SK-N-SH (cell line): ENCODE measurements around the gene DMRT2. TPM values are rescaled to one million over a fixed set of nuclear protein-coding genes. Genes with fewer than 3 reads are reported as not detected.

Experiments
- CTCF ChIA-PET: fragments of 300-600, 350-600 bp; formaldehyde crosslinking; extraction: SDS; loops from one replicate; lab custom pipeline; 2021; lab: Yijun Ruan, JAX
- POLR2A ChIA-PET: fragments of 350-600 bp; sonication (Branson Sonifier 250); formaldehyde crosslinking; extraction: SDS; loops from one replicate; lab custom pipeline; 2020; ENCODE audit warnings: antibody characterized with exemption, inconsistent platforms; lab: Yijun Ruan, JAX
- DNase-seq: peaks from one replicate; pipeline ENCODE4 v3.0.0; 2012
- H2AFZ ChIP-seq: fragments of 200-600 bp; sonication (generic); 2 replicates; pipeline ENCODE4 v1.8.1; 2016; ENCODE audit warnings: antibody characterized with exemption, mild to moderate bottlenecking, low read depth
- H3F3A ChIP-seq: fragments of 200-600 bp; sonication (generic); replicated peaks from 2 replicates; pipeline ENCODE3; 2016; ENCODE audit warnings: antibody characterized with exemption, mild to moderate bottlenecking; ENCODE audit not compliant: insufficient read depth
- H3K27ac ChIP-seq, 2 experiments: fragments of 200-500 bp in 1 of 2; fragments of 200-600 bp in 1 of 2; sonication (Bioruptor generic) in 1 of 2; sonication (generic), shearing (Covaris generic) in 1 of 2; 2 replicates each; pipeline versions ENCODE4 v1.5.1 to v1.6.1; 2014 to 2016; ENCODE audit warnings: low read depth in 2 of 2, inconsistent platforms in 1 of 2, low read length in 1 of 2, mild to moderate bottlenecking in 1 of 2, mixed read lengths in 1 of 2
- H3K27me3 ChIP-seq: fragments of 200-600 bp; sonication (generic), shearing (Covaris generic); 2 replicates; pipeline ENCODE4 v1.6.1; 2016; ENCODE audit warnings: mixed run types; ENCODE audit not compliant: insufficient read depth
- H3K36me3 ChIP-seq, 2 experiments: fragments of 200-500 bp in 1 of 2; fragments of 200-600 bp in 1 of 2; sonication (Bioruptor generic) in 1 of 2; sonication (generic) in 1 of 2; replicated peaks in 1 of 2; 2 replicates each; pipeline versions ENCODE3 to v1.5.1; 2014 to 2016; ENCODE audit warnings: low read length in 1 of 2, mild to moderate bottlenecking in 1 of 2; ENCODE audit not compliant: insufficient read depth in 2 of 2, control insufficient read depth in 1 of 2
- H3K4me1 ChIP-seq, 2 experiments: fragments of 200-500 bp in 1 of 2; fragments of 200-600 bp in 1 of 2; sonication (Bioruptor generic) in 1 of 2; sonication (generic), shearing (Covaris generic) in 1 of 2; 2 replicates each; pipeline versions ENCODE4 v1.5.1 to v1.6.1; 2014 to 2016; ENCODE audit warnings: low read depth in 1 of 2, low read length in 1 of 2, mixed run types in 1 of 2; ENCODE audit not compliant: insufficient read depth in 2 of 2, control insufficient read depth in 1 of 2
- H3K4me2 ChIP-seq: fragments of 200-600 bp; sonication (generic), shearing (Covaris generic); 2 replicates; pipeline ENCODE4 v1.6.1; 2017; ENCODE audit warnings: mixed run types
- H3K4me3 ChIP-seq, 2 experiments: fragments of 200-500 bp in 1 of 2; fragments of 200-600 bp in 1 of 2; sonication (Bioruptor generic) in 1 of 2; sonication (generic), shearing (Covaris generic) in 1 of 2; 2 replicates each; pipeline versions ENCODE4 v1.5.1 to v1.8.1; 2014 to 2016; ENCODE audit warnings: low read depth in 2 of 2, inconsistent platforms in 1 of 2, low read length in 1 of 2, mild to moderate bottlenecking in 1 of 2, mixed read lengths in 1 of 2, moderate library complexity in 1 of 2
- H3K79me2 ChIP-seq: fragments of 200-600 bp; sonication (generic); 2 replicates; pipeline ENCODE4 v1.8.1; 2017; ENCODE audit warnings: mild to moderate bottlenecking; ENCODE audit not compliant: insufficient read depth
- H3K9ac ChIP-seq: fragments of 200-600 bp; sonication (generic); 2 replicates; pipeline ENCODE4 v1.6.1; 2017; ENCODE audit warnings: mixed run types
- H3K9me2 ChIP-seq: fragments of 200-600 bp; sonication (generic); 2 replicates; pipeline ENCODE4 v1.6.1; 2017; ENCODE audit warnings: mixed run types
- H3K9me3 ChIP-seq: fragments of 200-600 bp; sonication (generic); 2 replicates; pipeline ENCODE4 v1.6.1; 2017; ENCODE audit warnings: mixed run types, mild to moderate bottlenecking, moderate library complexity
- H4K20me1 ChIP-seq: fragments of 200-600 bp; sonication (generic); 2 replicates; pipeline ENCODE4 v1.6.1; 2017; ENCODE audit warnings: mild to moderate bottlenecking, mixed run types; ENCODE audit not compliant: insufficient read depth
- FOXJ3 ChIP-seq: sonication (generic); formaldehyde crosslinking; IDR thresholded peaks from 2 replicates; pipeline ENCODE4 v1.5.1; 2020; ENCODE audit warnings: mild to moderate bottlenecking, missing genetic modification reagents
- GATA2 ChIP-seq: sonication (generic); formaldehyde crosslinking; IDR thresholded peaks from 2 replicates; pipeline ENCODE4 v1.5.0; 2020; ENCODE audit warnings: mild to moderate bottlenecking, missing genetic modification reagents
- MEF2A ChIP-seq: IDR thresholded peaks from 2 replicates; pipeline ENCODE4 v1.4.0; 2012; ENCODE audit warnings: low read depth, borderline replicate concordance
- MXI1 ChIP-seq: IDR thresholded peaks from 2 replicates; pipeline ENCODE4 v1.6.1; 2012; ENCODE audit warnings: mild to moderate bottlenecking, low read depth, low read length, improper control_type of control experiment
- NFIC ChIP-seq: IDR thresholded peaks from 2 replicates; pipeline ENCODE4 v1.4.0; 2012; ENCODE audit warnings: borderline replicate concordance
- POLR2AphosphoS5 ChIP-seq: IDR thresholded peaks from 2 replicates; pipeline ENCODE4 v1.6.1; 2012; ENCODE audit warnings: low read depth, low read length
- RAD21 ChIP-seq: IDR thresholded peaks from 2 replicates; pipeline ENCODE4 v1.6.1; 2012; ENCODE audit warnings: mild to moderate bottlenecking, low read length
- SIN3A ChIP-seq: IDR thresholded peaks from 2 replicates; pipeline ENCODE4 v1.6.1; 2012; ENCODE audit warnings: low read depth, mild to moderate bottlenecking, low read length, moderate library complexity, borderline replicate concordance
- TAF1 ChIP-seq: IDR thresholded peaks from 2 replicates; pipeline ENCODE4 v1.6.1; 2012; ENCODE audit warnings: low read depth, mild to moderate bottlenecking, low read length, moderate library complexity, borderline replicate concordance
- TCF12 ChIP-seq: IDR thresholded peaks from 2 replicates; pipeline ENCODE4 v1.4.0; 2012
- TEAD4 ChIP-seq: IDR thresholded peaks from 2 replicates; pipeline ENCODE4 v1.4.0; 2012; ENCODE audit warnings: mild to moderate bottlenecking, borderline replicate concordance; ENCODE audit not compliant: insufficient read depth
- YY1 ChIP-seq: IDR thresholded peaks from 2 replicates; pipeline ENCODE4 v1.4.0; 2012; ENCODE audit warnings: low read depth, mild to moderate bottlenecking
- WGBS: methylation state at CpG from one replicate; pipeline ENCODE4 v1.1.6; 2017; ENCODE audit warnings: low lambda C conversion rate; 5-methylcytosine and 5-hydroxymethylcytosine counted together
- polyA plus RNA-seq, 3 experiments: library from polyadenylated mRNA; depleted of rRNA; stranded (reverse); fragments of >200 nt; gene quantifications; 2 replicates each; pipeline ENCODE4 v1.2.3, GENCODE V29; 2012
- TF ChIP-seq, protein P1 (sequence below): fragments of 150-350 bp; IDR thresholded peaks from 2 replicates; pipeline ENCODE4 v1.6.1; 2017; ENCODE audit warnings: antibody characterized with exemption, low read length, low read depth, borderline replicate concordance
- TF ChIP-seq, protein P2 (sequence below): fragments of 150-350 bp; IDR thresholded peaks from 2 replicates; pipeline ENCODE4 v1.6.1; 2016; ENCODE audit warnings: mild to moderate bottlenecking, low read depth, low read length
- TF ChIP-seq, protein P3 (sequence below): IDR thresholded peaks from 2 replicates; pipeline ENCODE4; 2012
- TF ChIP-seq, protein P4 (sequence below): IDR thresholded peaks from 2 replicates; pipeline ENCODE4 v1.4.0; 2012; ENCODE audit warnings: low read depth, borderline replicate concordance
- TF ChIP-seq, protein P5 (sequence below): IDR thresholded peaks from 2 replicates; pipeline ENCODE4 v1.4.0; 2012; ENCODE audit warnings: low read depth

The DMRT2 gene
- polyA plus RNA-seq, 1 of the 3 experiments (the other 2 are of a cell fraction): not detected

DNA sequence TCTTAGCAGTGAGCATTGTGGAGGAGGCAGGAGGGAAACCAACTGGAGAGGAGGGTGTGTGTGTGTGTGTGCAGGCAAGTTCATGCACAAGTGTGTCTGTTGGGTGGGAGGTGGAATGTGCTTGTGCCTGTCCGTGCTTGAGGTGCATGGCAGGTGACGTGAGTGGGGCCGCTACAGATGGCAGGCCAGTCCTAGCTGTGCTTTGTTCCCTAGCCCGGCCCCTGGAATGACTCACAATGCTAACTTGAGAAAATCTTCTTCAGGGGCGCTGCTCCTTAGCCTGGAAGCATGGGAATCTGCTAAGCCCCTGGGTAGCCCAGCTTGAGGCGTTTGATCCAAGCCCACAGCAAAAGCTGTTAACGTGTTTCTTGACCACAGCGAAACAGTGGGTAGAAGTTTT lies 25.0 kb upstream of the DMRT2 start (continued):
- TF ChIP-seq, protein P1, sequence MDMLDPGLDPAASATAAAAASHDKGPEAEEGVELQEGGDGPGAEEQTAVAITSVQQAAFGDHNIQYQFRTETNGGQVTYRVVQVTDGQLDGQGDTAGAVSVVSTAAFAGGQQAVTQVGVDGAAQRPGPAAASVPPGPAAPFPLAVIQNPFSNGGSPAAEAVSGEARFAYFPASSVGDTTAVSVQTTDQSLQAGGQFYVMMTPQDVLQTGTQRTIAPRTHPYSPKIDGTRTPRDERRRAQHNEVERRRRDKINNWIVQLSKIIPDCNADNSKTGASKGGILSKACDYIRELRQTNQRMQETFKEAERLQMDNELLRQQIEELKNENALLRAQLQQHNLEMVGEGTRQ: no peak
- TF ChIP-seq, all 33 proteins: peak for 0

DNA sequence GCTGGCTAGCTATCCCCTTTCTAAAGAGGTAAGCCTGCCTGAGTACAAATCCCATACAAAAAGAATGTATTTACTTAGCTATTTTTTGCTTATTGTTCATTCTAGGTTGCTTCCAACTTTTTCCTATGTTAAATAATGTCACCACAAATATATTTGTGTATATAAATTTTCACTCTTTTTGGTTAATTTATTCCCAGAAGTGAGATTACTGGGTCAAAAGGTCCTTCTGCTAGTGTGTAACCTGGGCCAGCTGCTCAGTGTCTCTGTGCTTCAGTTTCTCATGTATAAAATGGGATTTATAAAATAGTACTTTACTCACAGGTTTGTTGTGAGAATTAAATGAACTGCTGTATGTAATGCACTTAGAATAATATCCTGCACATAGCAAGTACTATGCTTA lies 23.9 kb upstream of the DMRT2 start:
- H3F3A ChIP-seq: no peaks in the 10 kb centered on the region
- TF ChIP-seq, protein P2, sequence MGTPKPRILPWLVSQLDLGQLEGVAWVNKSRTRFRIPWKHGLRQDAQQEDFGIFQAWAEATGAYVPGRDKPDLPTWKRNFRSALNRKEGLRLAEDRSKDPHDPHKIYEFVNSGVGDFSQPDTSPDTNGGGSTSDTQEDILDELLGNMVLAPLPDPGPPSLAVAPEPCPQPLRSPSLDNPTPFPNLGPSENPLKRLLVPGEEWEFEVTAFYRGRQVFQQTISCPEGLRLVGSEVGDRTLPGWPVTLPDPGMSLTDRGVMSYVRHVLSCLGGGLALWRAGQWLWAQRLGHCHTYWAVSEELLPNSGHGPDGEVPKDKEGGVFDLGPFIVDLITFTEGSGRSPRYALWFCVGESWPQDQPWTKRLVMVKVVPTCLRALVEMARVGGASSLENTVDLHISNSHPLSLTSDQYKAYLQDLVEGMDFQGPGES: no peak
- no peak for TF ChIP-seq TEAD4
- TF ChIP-seq TAF1: no peak
- TF ChIP-seq, all 33 proteins: peak for 0
- ChIA-PET CTCF (interaction anchor here (0.9 kb wide), 1 partner anchor 17 kb away, joined by 6 read pairs; no protein-coding TSS in a partner anchor), POLR2A (no interaction called here)
- H4K20me1 ChIP-seq: no peaks in the 10 kb centered on the region
- no peak overlapping the region for H3K9ac ChIP-seq
- DNase-seq: no peak
- H3K9me2 ChIP-seq: no peaks in the 10 kb centered on the region
- H3K4me1 ChIP-seq: no peaks in the 10 kb centered on the region
- H3K4me2 ChIP-seq: no peak overlapping the region
- no peak overlapping the region for H2AFZ ChIP-seq
- H3K4me3 ChIP-seq: no peak overlapping the region
- peaks cover 5% of the 10 kb centered on the region for H3K27me3 ChIP-seq
- no peak overlapping the region for H3K27ac ChIP-seq
- no peaks in the 10 kb centered on the region for H3K79me2 ChIP-seq
- no peaks in the 10 kb centered on the region for H3K36me3 ChIP-seq
- no peaks in the 10 kb centered on the region for H3K9me3 ChIP-seq

DNA sequence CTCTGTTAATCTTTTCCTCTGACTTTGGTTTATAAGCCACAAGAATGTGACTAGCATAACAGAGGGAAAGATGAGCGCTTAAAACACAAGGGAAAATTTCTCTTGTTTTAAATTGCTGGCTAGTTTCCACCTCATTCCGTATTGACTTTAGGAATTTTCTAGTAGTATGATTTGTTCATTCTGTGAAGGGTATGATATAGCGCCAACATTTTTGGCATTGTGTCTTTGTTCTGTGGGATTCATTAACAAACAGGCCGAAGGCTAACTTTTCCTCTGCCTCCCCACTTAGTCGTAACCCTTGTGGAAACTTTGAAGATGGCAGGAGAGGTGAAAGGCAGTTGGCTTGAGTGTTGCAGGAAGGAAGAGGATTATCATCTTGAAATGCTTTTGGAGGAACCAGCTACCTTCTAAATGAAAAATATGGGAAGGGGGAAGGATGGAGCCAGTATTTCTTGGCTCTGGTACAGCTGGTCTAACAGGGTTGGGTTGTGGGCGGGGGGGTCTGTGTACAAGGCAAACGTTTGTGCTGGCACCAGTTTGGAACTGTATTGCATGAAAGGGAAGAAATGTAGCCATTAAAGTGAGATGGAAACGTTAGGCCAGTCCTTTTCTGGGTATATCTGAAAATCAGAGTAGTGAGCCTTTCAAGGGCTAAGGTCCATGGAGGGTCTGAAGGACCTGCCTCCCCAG lies 21.5 kb upstream of the DMRT2 start:
- H3K79me2 ChIP-seq: no peaks in the 10 kb centered on the region
- H3K9me3 ChIP-seq: no peaks in the 10 kb centered on the region
- POLR2A ChIA-PET: no interaction called here
- 5% methylated on average over 8 of the region's 8 CpGs for WGBS
- TF ChIP-seq RAD21 (no peak), TAF1 (no peak), SIN3A (no peak), POLR2AphosphoS5 (no peak), NFIC (no peak), FOXJ3 (CRISPR knock-in tag) (no peak), YY1 (no peak), MEF2A (no peak), TEAD4 (no peak), GATA2 (CRISPR knock-in tag) (no peak), TCF12 (no peak), MXI1 (no peak)
- TF ChIP-seq, protein P1: no peak
- TF ChIP-seq, protein P3, sequence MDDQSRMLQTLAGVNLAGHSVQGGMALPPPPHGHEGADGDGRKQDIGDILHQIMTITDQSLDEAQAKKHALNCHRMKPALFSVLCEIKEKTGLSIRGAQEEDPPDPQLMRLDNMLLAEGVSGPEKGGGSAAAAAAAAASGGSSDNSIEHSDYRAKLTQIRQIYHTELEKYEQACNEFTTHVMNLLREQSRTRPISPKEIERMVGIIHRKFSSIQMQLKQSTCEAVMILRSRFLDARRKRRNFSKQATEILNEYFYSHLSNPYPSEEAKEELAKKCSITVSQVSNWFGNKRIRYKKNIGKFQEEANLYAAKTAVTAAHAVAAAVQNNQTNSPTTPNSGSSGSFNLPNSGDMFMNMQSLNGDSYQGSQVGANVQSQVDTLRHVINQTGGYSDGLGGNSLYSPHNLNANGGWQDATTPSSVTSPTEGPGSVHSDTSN: no peak
- TF ChIP-seq, protein P4, sequence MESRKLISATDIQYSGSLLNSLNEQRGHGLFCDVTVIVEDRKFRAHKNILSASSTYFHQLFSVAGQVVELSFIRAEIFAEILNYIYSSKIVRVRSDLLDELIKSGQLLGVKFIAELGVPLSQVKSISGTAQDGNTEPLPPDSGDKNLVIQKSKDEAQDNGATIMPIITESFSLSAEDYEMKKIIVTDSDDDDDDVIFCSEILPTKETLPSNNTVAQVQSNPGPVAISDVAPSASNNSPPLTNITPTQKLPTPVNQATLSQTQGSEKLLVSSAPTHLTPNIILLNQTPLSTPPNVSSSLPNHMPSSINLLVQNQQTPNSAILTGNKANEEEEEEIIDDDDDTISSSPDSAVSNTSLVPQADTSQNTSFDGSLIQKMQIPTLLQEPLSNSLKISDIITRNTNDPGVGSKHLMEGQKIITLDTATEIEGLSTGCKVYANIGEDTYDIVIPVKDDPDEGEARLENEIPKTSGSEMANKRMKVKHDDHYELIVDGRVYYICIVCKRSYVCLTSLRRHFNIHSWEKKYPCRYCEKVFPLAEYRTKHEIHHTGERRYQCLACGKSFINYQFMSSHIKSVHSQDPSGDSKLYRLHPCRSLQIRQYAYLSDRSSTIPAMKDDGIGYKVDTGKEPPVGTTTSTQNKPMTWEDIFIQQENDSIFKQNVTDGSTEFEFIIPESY: no peak
- TF ChIP-seq, protein P5, sequence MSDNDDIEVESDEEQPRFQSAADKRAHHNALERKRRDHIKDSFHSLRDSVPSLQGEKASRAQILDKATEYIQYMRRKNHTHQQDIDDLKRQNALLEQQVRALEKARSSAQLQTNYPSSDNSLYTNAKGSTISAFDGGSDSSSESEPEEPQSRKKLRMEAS: no peak
- no peak for DNase-seq
- no peak overlapping the region for H2AFZ ChIP-seq
- no peak overlapping the region for H3K4me2 ChIP-seq
- H3F3A ChIP-seq: no peaks in the 10 kb centered on the region
- no peak overlapping the region for H3K4me3 ChIP-seq
- no peaks in the 10 kb centered on the region for H3K9me2 ChIP-seq
- CTCF ChIA-PET: no interaction called here
- H3K27ac ChIP-seq: no peak overlapping the region
- H3K36me3 ChIP-seq: no peaks in the 10 kb centered on the region
- peaks cover 5% of the 10 kb centered on the region for H3K27me3 ChIP-seq
- no peak overlapping the region for H3K9ac ChIP-seq
- H4K20me1 ChIP-seq: no peaks in the 10 kb centered on the region
- H3K4me1 ChIP-seq: no peaks in the 10 kb centered on the region
